ENCODE results near the gene EDIL3.

DNA sequence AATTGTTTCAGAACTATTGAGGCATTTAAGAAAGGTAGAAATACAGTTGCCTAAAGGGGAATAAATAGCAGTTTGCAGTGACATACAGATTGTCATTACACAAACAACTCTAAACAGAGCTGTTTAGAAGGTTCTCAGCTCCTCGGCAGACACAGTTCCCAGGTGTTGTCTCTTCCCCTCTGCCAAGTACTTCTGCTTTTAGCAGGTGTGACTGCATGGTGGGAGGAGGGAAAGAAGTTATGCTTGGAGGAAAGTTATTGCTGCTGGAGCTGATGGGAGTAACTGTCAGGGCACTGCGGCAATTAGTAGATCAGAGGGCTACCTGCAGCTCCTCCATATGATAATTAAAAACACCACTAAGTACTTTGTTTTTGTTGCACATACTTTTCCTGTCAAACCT lies 14.5 kb downstream of the EDIL3 start:
- TF ChIP-seq, protein P1, sequence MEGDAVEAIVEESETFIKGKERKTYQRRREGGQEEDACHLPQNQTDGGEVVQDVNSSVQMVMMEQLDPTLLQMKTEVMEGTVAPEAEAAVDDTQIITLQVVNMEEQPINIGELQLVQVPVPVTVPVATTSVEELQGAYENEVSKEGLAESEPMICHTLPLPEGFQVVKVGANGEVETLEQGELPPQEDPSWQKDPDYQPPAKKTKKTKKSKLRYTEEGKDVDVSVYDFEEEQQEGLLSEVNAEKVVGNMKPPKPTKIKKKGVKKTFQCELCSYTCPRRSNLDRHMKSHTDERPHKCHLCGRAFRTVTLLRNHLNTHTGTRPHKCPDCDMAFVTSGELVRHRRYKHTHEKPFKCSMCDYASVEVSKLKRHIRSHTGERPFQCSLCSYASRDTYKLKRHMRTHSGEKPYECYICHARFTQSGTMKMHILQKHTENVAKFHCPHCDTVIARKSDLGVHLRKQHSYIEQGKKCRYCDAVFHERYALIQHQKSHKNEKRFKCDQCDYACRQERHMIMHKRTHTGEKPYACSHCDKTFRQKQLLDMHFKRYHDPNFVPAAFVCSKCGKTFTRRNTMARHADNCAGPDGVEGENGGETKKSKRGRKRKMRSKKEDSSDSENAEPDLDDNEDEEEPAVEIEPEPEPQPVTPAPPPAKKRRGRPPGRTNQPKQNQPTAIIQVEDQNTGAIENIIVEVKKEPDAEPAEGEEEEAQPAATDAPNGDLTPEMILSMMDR (conservative IDR thresholded peaks at IDR 0.05), result no peak
- TF ChIP-seq EZH2 (IDR thresholded peaks at IDR 0.05; ENCODE audit: low read depth), result no peak
